ENCODE results near the gene INPP1.

GRCh38 chr2:190382851-190383250 lies 39.5 kb downstream of the INPP1 start:
- peak in 5 of 6 experiments; percentile 36 to 75 (median 65) for TF ChIP-seq CTCF (IDR thresholded peaks at IDR 0.05)
- no peak for TF ChIP-seq EP300 (IDR thresholded peaks at IDR 0.05)
- no peak for TF ChIP-seq POLR2AphosphoS5 (IDR thresholded peaks at IDR 0.05)

Measured in upper lobe of left lung (tissue), 4 donors.